H9 (cell line): ENCODE data around the gene SIGLEC10. TPM values are rescaled to one million over a fixed set of nuclear protein-coding genes. Genes with fewer than 3 reads are reported as not detected.

ENCODE experiments used
- DNase-seq: peaks from one replicate; pipeline ENCODE4 v3.0.0-alpha.2; 2017
- H2AFZ ChIP-seq: one replicate; pipeline ENCODE4 v1.6.1; 2013; ENCODE audit warnings: mild to moderate bottlenecking, low read length, control low read depth, moderate library complexity
- H2AK5ac ChIP-seq: 2 replicates; pipeline ENCODE4 v1.6.1; 2013; ENCODE audit warnings: low read length, control low read depth, mixed read lengths; ENCODE audit not compliant: insufficient read length
- H2BK120ac ChIP-seq: one replicate; pipeline ENCODE4 v1.6.1; 2013; ENCODE audit warnings: low read depth, mild to moderate bottlenecking, low read length, control low read depth, inconsistent platforms; ENCODE audit not compliant: poor library complexity, severe bottlenecking
- H2BK12ac ChIP-seq: 2 replicates; pipeline ENCODE4 v1.6.1; 2013; ENCODE audit warnings: low read length, control low read depth, mixed read lengths, low read depth; ENCODE audit not compliant: insufficient read length
- H2BK15ac ChIP-seq: 2 replicates; pipeline ENCODE4 v1.6.1; 2013; ENCODE audit warnings: low read depth, low read length, control low read depth
- H2BK20ac ChIP-seq: one replicate; pipeline ENCODE4 v1.6.1; 2013; ENCODE audit warnings: low read depth, mild to moderate bottlenecking, low read length, control low read depth, inconsistent platforms; ENCODE audit not compliant: poor library complexity, severe bottlenecking
- H2BK5ac ChIP-seq: 2 replicates; pipeline ENCODE4 v1.6.1; 2013; ENCODE audit warnings: low read length, control low read depth, mixed read lengths; ENCODE audit not compliant: insufficient read length
- H3K14ac ChIP-seq: 2 replicates; pipeline ENCODE4 v1.6.1; 2013; ENCODE audit warnings: low read length, control low read depth; ENCODE audit not compliant: insufficient read depth
- H3K18ac ChIP-seq: 2 replicates; pipeline ENCODE4 v1.6.1; 2013; ENCODE audit warnings: low read depth, mild to moderate bottlenecking, mixed read lengths, low read length, control low read depth; ENCODE audit not compliant: insufficient read length
- H3K23ac ChIP-seq: 2 replicates; pipeline ENCODE4 v1.6.1; 2013; ENCODE audit warnings: low read length, control low read depth, mixed read lengths, low read depth; ENCODE audit not compliant: insufficient read length
- H3K23me2 ChIP-seq: 2 replicates; pipeline ENCODE4 v1.6.1; 2013; ENCODE audit warnings: low read depth, mild to moderate bottlenecking, mixed read lengths, low read length, control low read depth; ENCODE audit not compliant: insufficient read length, poor library complexity, severe bottlenecking
- H3K27ac ChIP-seq: 2 replicates; pipeline ENCODE4 v1.5.1; 2013; ENCODE audit warnings: low read length, control low read depth, mixed read lengths, low read depth; ENCODE audit not compliant: insufficient read length
- H3K27me3 ChIP-seq: 2 replicates; pipeline ENCODE4 v1.6.1; 2013; ENCODE audit warnings: low read length, control low read depth, inconsistent platforms; ENCODE audit not compliant: insufficient read depth
- H3K4ac ChIP-seq: 2 replicates; pipeline ENCODE4 v1.6.1; 2013; ENCODE audit warnings: low read depth, mild to moderate bottlenecking, control low read depth, inconsistent platforms, low read length, moderate library complexity
- H3K4me1 ChIP-seq: 2 replicates; pipeline ENCODE4 v1.6.1; 2013; ENCODE audit warnings: low read length, control low read depth, inconsistent platforms; ENCODE audit not compliant: insufficient read depth
- H3K4me2 ChIP-seq: 2 replicates; pipeline ENCODE4 v1.6.1; 2013; ENCODE audit warnings: low read length, control low read depth, mixed read lengths; ENCODE audit not compliant: insufficient read length, insufficient read depth
- H3K56ac ChIP-seq: 2 replicates; pipeline ENCODE4 v1.6.1; 2013; ENCODE audit warnings: low read depth, mild to moderate bottlenecking, mixed read lengths, low read length, control low read depth; ENCODE audit not compliant: insufficient read length
- H3K79me1 ChIP-seq: 2 replicates; pipeline ENCODE4 v1.6.1; 2013; ENCODE audit warnings: low read depth, mild to moderate bottlenecking, moderate library complexity, low read length, control low read depth, inconsistent platforms; ENCODE audit not compliant: insufficient read depth, poor library complexity, severe bottlenecking
- H3K79me2 ChIP-seq: 2 replicates; pipeline ENCODE4 v1.6.1; 2013; ENCODE audit warnings: low read length, control low read depth, inconsistent platforms; ENCODE audit not compliant: insufficient read depth
- H3K9ac ChIP-seq: 2 replicates; pipeline ENCODE4 v1.6.1; 2013; ENCODE audit warnings: low read length, control low read depth, mixed read lengths; ENCODE audit not compliant: insufficient read length; ENCODE audit errors: extremely low read depth
- H3K9me3 ChIP-seq: one replicate; pipeline ENCODE4 v1.6.1; 2013; ENCODE audit warnings: low read depth, low read length, inconsistent platforms; ENCODE audit not compliant: control insufficient read depth
- H3T11ph ChIP-seq: one replicate; pipeline ENCODE4 v1.6.1; 2013; ENCODE audit warnings: mild to moderate bottlenecking, low read length, control low read depth, inconsistent platforms
- H4K20me1 ChIP-seq: one replicate; pipeline ENCODE4 v1.6.1; 2013; ENCODE audit not compliant: control insufficient read depth, insufficient read length, insufficient read depth
- H4K5ac ChIP-seq: 2 replicates; pipeline ENCODE4 v1.6.1; 2013; ENCODE audit warnings: low read depth, mild to moderate bottlenecking, mixed read lengths, low read length, control low read depth; ENCODE audit not compliant: insufficient read length
- H4K8ac ChIP-seq: replicated peaks from 2 replicates; pipeline ENCODE4 v1.6.1; 2013; ENCODE audit warnings: low read length, control low read depth, mixed read lengths, low read depth; ENCODE audit not compliant: insufficient read length
- H4K91ac ChIP-seq: 2 replicates; pipeline ENCODE4 v1.6.1; 2013; ENCODE audit warnings: low read depth, mild to moderate bottlenecking, moderate library complexity, mixed read lengths, low read length, control low read depth; ENCODE audit not compliant: insufficient read length
- H3K27ac Mint-ChIP-seq, 3 experiments: 2 replicates in 2 of 3; 3 replicates in 1 of 3; pipeline ENCODE4 v1.8.0; 2020 to 2021; ENCODE audit warnings: mixed read lengths in 3 of 3, mild to moderate bottlenecking in 1 of 3, moderate library complexity in 1 of 3
- H3K27me3 Mint-ChIP-seq: 2 replicates; pipeline ENCODE4 v1.8.0; 2021; ENCODE audit warnings: low read depth, mild to moderate bottlenecking, moderate library complexity, mixed read lengths
- H3K36me3 Mint-ChIP-seq, 3 experiments: 2 replicates in 2 of 3; 3 replicates in 1 of 3; pipeline ENCODE4 v1.8.0; 2020 to 2021; ENCODE audit warnings: low read depth in 3 of 3, mixed read lengths in 3 of 3; ENCODE audit not compliant: insufficient read depth in 1 of 3
- H3K4me1 Mint-ChIP-seq, 2 experiments: 2 replicates each; pipeline ENCODE4 v1.8.0; 2020; ENCODE audit warnings: mixed read lengths in 2 of 2
- H3K4me3 Mint-ChIP-seq, 2 experiments: 2 replicates in 1 of 2; 3 replicates in 1 of 2; pipeline ENCODE4 v1.8.0; 2020 to 2021; ENCODE audit warnings: mild to moderate bottlenecking in 2 of 2, mixed read lengths in 2 of 2, moderate library complexity in 1 of 2
- H3K9me3 Mint-ChIP-seq, 2 experiments: 2 replicates in 1 of 2; 3 replicates in 1 of 2; pipeline ENCODE4 v1.8.0; 2020; ENCODE audit warnings: mild to moderate bottlenecking in 2 of 2, mixed read lengths in 2 of 2, moderate library complexity in 1 of 2
- CTCF ChIP-seq: fragments of 200-600 bp; sonication (generic); conservative IDR thresholded peaks from 3 replicates; pipeline ENCODE4 v1.8.0; 2021; ENCODE audit warnings: antibody characterized with exemption, mild to moderate bottlenecking
- WGBS: extraction: QIAGEN DNeasy Blood & Tissue Kit; methylation state at CpG from one replicate; pipeline ENCODE4 v1.1.7; 2013; ENCODE audit warnings: missing lambda C conversion rate, low lambda C conversion rate, mixed read lengths; ENCODE audit not compliant: insufficient read length; ENCODE audit errors: extremely low coverage; 5-methylcytosine and 5-hydroxymethylcytosine counted together
- total RNA-seq: library from RNA; stranded (reverse); gene quantifications from 2 replicates; pipeline ENCODE4 v1.2.1, GENCODE V29; 2021

SIGLEC10 gene
- total RNA-seq, 1 experiment from 2014 or later, result not detected

- no peak for DNase-seq
- Mint-ChIP-seq H3K4me1 (peaks cover 3% of the 10 kb centered on the region in 2 experiments; a peak in 2 of 4 replicates), H3K36me3 (peaks cover 0 to 13% (median 2%) of the 10 kb centered on the region in 3 experiments; a peak in 1 of 7 replicates), H3K4me3 (no peak overlapping the region), H3K27ac (peak overlapping the region in 1 of 3 experiments; percentile 77; a peak in 1 of 7 replicates), H3K27me3 (peaks cover 4% of the 10 kb centered on the region), H3K9me3 (peaks cover 25 to 26% of the 10 kb centered on the region in 2 experiments)
- H2AFZ ChIP-seq, result no peak overlapping the region
- H2BK12ac ChIP-seq, result no peak overlapping the region
- H2BK120ac ChIP-seq, result no peak overlapping the region
- no peak overlapping the region for H3K56ac ChIP-seq
- no peak overlapping the region for H2AK5ac ChIP-seq
- H3K27ac ChIP-seq, result no peak overlapping the region
- H2BK15ac ChIP-seq, result no peak overlapping the region
- no peaks in the 10 kb centered on the region for H3K4me1 ChIP-seq
- no peaks in the 10 kb centered on the region for H4K20me1 ChIP-seq
- WGBS, result no CpG with 5 or more reads among the region's 9 CpGs
- H4K8ac ChIP-seq, result no peak overlapping the region
- no peak overlapping the region for H3K4ac ChIP-seq
- no peak overlapping the region for H3K4me2 ChIP-seq
- H2BK5ac ChIP-seq, result no peak overlapping the region
- no peaks in the 10 kb centered on the region for H3K23me2 ChIP-seq
- H4K91ac ChIP-seq, result no peak overlapping the region
- no peaks in the 10 kb centered on the region for H3K79me1 ChIP-seq
- no peak overlapping the region for H3K9ac ChIP-seq
- no peak overlapping the region for H3K18ac ChIP-seq
- H3K27me3 ChIP-seq, result no peaks in the 10 kb centered on the region
- no peak overlapping the region for H3K14ac ChIP-seq
- no peak overlapping the region for H2BK20ac ChIP-seq
- no peaks in the 10 kb centered on the region for H3K79me2 ChIP-seq
- H3T11ph ChIP-seq, result no peak overlapping the region
- H3K9me3 ChIP-seq, result peaks cover 10% of the 10 kb centered on the region
- TF ChIP-seq CTCF, result no peak
- H4K5ac ChIP-seq, result no peak overlapping the region
- no peak overlapping the region for H3K23ac ChIP-seq
These were observed 37.1 kb downstream of the SIGLEC10 start for GRCh38 chr19:51380379-51380778.
